ENCODE results near the gene TMEM52. TPM values are rescaled to one million over a fixed set of nuclear protein-coding genes. Genes with fewer than 3 reads are reported as not detected.

TMEM52 gene
- total and polyA plus RNA-seq, 2 of the 13 experiments (the other 11 are each of a cell fraction or from before 2014, with no cell fraction given), result 13.2 to 18.7 TPM

DNA sequence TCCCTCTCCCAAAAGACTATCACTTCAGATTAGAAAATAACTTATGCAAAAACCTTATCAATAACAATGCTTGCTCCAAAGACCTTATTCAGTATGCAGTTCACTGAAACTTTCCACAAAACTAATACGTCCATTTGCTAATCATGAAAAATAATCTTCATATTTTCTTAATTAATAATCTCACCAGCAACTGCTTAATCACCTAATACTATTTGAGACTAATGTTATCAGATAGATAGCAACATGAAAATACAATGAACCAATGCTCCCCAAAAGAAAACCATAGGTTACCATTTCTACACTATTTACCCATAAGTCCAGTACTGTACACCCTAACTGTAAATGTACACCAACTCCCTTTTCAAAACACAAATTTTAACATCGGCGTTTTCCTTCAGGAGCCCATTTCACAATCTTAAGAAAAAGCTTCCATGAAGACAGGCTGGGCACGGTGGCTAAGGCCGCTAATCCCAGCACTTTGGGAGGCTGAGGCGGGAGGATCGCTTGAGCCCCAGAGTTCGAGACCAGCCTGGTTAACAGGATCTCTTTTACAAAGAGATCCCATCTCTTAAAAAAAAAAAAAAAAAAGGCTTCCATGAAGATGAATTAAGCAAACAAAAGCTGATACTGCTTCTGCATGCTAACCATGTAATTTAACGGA, 29.9 kb downstream of the TMEM52 start:
- Histone ChIP-seq H3K79me2 (ENCODE audit: insufficient read depth, low read length) (peaks cover 63% of the 10 kb centered on the region), H3K27ac (ENCODE audit: extremely low read length, insufficient read depth, low read length) (peak overlapping the region; percentile 87), H3K27me3 (ENCODE audit: control insufficient read depth in 1 of 2, insufficient read depth in 2 of 2, low read length in 2 of 2) (no peaks in the 10 kb centered on the region; a peak in 1 of 5 replicates), H3K4me1 (ENCODE audit: insufficient read depth, low read length) (peaks cover 65% of the 10 kb centered on the region), H3K9me3 (ENCODE audit: low read length) (no peaks in the 10 kb centered on the region), H3K36me3 (replicated peaks in 1 of 2; ENCODE audit: control insufficient read depth in 1 of 2, insufficient read depth in 2 of 2, low read length in 2 of 2) (no peaks in the 10 kb centered on the region), H3K9ac (ENCODE audit: insufficient read depth, low read depth, low read length) (peak overlapping the region; percentile 93), H3K4me3 (replicated peaks in 1 of 3; ENCODE audit: insufficient read depth in 1 of 3, low read depth in 2 of 3, low read length in 3 of 3) (peak overlapping the region; percentile 85 to 99 (median 90)), H4K20me1 (ENCODE audit: insufficient read depth, low read length) (peaks cover 48% of the 10 kb centered on the region), H3K4me2 (ENCODE audit: low read depth, low read length) (peak overlapping the region; percentile 76), H2AFZ (ENCODE audit: low read length) (no peak overlapping the region)
- intact Hi-C loops (cut with micrococcal nuclease; ENCODE audit: unreplicated experiment), result no loop called here
- no peak for DNase-seq (ENCODE audit: low spot score)
- TF ChIP-seq GATAD1 (CRISPR knock-in tag; IDR thresholded peaks at IDR 0.05) (no peak), PHB2 (IDR thresholded peaks at IDR 0.05; ENCODE audit: partially characterized antibody) (no peak), ZMYM3 (CRISPR knock-in tag; IDR thresholded peaks at IDR 0.05) (0 out of 2 replicates have a peak, but pooled peaks have one; percentile 11), CBX5 (CRISPR knock-in tag; IDR thresholded peaks at IDR 0.05; ENCODE audit: borderline replicate concordance) (no peak), MTA1 (CRISPR knock-in tag; IDR thresholded peaks at IDR 0.05; ENCODE audit: borderline replicate concordance) (no peak), ZNF768 (CRISPR knock-in tag; IDR thresholded peaks at IDR 0.05) (no peak), ZMYM2 (CRISPR knock-in tag; IDR thresholded peaks at IDR 0.05) (no peak), ZNF510 (CRISPR knock-in tag; IDR thresholded peaks at IDR 0.05; ENCODE audit: low read depth) (no peak), REPIN1 (CRISPR knock-in tag; IDR thresholded peaks at IDR 0.05; ENCODE audit: borderline replicate concordance, low read depth) (no peak)
- TF ChIP-seq, protein P1, sequence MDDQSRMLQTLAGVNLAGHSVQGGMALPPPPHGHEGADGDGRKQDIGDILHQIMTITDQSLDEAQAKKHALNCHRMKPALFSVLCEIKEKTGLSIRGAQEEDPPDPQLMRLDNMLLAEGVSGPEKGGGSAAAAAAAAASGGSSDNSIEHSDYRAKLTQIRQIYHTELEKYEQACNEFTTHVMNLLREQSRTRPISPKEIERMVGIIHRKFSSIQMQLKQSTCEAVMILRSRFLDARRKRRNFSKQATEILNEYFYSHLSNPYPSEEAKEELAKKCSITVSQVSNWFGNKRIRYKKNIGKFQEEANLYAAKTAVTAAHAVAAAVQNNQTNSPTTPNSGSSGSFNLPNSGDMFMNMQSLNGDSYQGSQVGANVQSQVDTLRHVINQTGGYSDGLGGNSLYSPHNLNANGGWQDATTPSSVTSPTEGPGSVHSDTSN (CRISPR knock-in tag; IDR thresholded peaks at IDR 0.05; ENCODE audit: borderline replicate concordance), result no peak
- TF ChIP-seq, protein P2, sequence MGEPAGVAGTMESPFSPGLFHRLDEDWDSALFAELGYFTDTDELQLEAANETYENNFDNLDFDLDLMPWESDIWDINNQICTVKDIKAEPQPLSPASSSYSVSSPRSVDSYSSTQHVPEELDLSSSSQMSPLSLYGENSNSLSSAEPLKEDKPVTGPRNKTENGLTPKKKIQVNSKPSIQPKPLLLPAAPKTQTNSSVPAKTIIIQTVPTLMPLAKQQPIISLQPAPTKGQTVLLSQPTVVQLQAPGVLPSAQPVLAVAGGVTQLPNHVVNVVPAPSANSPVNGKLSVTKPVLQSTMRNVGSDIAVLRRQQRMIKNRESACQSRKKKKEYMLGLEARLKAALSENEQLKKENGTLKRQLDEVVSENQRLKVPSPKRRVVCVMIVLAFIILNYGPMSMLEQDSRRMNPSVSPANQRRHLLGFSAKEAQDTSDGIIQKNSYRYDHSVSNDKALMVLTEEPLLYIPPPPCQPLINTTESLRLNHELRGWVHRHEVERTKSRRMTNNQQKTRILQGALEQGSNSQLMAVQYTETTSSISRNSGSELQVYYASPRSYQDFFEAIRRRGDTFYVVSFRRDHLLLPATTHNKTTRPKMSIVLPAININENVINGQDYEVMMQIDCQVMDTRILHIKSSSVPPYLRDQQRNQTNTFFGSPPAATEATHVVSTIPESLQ (CRISPR knock-in tag; conservative IDR thresholded peaks at IDR 0.05), result no peak
- TF ChIP-seq, protein P3, sequence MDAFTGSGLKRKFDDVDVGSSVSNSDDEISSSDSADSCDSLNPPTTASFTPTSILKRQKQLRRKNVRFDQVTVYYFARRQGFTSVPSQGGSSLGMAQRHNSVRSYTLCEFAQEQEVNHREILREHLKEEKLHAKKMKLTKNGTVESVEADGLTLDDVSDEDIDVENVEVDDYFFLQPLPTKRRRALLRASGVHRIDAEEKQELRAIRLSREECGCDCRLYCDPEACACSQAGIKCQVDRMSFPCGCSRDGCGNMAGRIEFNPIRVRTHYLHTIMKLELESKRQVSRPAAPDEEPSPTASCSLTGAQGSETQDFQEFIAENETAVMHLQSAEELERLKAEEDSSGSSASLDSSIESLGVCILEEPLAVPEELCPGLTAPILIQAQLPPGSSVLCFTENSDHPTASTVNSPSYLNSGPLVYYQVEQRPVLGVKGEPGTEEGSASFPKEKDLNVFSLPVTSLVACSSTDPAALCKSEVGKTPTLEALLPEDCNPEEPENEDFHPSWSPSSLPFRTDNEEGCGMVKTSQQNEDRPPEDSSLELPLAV (CRISPR knock-in tag; conservative IDR thresholded peaks at IDR 0.05; ENCODE audit: low read depth), result no peak
- TF ChIP-seq, protein P4, sequence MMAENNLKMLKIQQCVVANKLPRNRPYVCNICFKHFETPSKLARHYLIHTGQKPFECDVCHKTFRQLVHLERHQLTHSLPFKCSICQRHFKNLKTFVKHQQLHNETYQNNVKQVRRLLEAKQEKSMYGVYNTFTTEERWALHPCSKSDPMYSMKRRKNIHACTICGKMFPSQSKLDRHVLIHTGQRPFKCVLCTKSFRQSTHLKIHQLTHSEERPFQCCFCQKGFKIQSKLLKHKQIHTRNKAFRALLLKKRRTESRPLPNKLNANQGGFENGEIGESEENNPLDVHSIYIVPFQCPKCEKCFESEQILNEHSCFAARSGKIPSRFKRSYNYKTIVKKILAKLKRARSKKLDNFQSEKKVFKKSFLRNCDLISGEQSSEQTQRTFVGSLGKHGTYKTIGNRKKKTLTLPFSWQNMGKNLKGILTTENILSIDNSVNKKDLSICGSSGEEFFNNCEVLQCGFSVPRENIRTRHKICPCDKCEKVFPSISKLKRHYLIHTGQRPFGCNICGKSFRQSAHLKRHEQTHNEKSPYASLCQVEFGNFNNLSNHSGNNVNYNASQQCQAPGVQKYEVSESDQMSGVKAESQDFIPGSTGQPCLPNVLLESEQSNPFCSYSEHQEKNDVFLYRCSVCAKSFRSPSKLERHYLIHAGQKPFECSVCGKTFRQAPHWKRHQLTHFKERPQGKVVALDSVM (CRISPR knock-in tag; IDR thresholded peaks at IDR 0.05), result peak; percentile 90
- ChIA-PET CTCF (ENCODE audit: low intra/inter-chr PET ratio, low total read pairs) (no interaction called here), POLR2A (interaction anchor here (0.7 kb wide), 1 partner anchor 825 kb away, joined by 4 read pairs; no protein-coding TSS in a partner anchor)
- in situ Hi-C loops (cut with HindIII; ENCODE audit: extremely low pct_ligation_motif_present, low pct_unique_long_range_greater_than_20kb), result no loop called here
- FAIRE-seq, result no peak
- BruUV-seq (replicated peaks), result TSS peak; percentile 58
- 8% methylated on average over 9 of the region's 9 CpGs for WGBS (ENCODE audit: low lambda C conversion rate)
- no peak for ATAC-seq
